HG02884 (cell line): Measurements from ENCODE around the gene NDUFS1.
"Not testable (repeated sequence)": the region's sequence is repeated elsewhere in the genome, so short reads cannot be mapped to it uniquely, and the experiment has no call there.

ENCODE experiments used
- ATAC-seq: cut with Tn5 transposase; IDR thresholded peaks from one replicate; pipeline ENCODE4 v1.9.1; 2021; ENCODE audit warnings: mild to moderate bottlenecking, moderate library complexity; ENCODE audit not compliant: unreplicated experiment

NDUFS1 gene

DNA sequence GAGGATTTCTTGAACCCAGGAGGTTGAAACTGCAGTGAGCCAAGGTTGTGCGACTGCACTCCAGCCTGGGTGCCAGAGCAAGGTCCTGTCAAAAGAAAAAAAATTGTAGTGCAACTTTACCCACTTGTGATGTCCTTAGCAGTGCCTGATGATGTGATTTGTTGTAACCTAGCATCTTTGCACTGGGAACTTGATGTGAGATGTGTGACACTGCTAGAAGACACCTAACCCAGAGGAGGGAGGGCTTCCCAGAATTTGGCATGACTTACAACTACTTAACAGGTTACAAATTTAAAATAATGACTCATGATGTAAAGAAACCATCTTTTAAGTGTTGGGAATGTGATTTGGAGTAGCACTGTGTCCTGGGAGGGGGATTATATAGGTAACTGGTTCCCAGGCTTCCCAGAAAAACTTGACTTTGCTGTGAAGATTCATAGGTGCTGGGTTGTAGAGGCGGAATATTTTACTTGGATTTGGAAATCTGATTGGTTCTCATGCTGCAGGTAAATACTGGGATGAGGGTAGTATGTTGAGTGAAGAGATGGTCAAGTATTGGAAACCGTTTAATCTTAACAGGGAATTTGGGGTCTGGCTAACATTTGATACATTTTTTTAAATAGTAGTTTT lies 4.1 kb upstream of the NDUFS1 start:
- no peak for ATAC-seq

DNA sequence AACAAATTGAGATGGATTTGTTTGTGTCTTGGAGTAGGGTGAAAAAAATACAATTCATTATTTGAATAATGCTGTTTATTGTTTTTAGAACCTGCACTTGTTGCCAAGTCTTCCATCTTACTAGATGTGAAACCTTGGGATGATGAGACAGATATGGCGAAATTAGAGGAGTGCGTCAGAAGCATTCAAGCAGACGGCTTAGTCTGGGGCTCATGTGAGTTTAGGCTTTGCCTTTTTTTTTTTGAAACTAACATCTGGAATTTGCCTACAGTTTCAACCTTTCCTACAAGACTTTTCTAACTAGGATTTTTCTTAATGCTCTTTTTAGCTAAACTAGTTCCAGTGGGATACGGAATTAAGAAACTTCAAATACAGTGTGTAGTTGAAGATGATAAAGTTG lies 3.2 kb upstream of the NDUFS1 start:
- not testable (repeated sequence) for ATAC-seq

DNA sequence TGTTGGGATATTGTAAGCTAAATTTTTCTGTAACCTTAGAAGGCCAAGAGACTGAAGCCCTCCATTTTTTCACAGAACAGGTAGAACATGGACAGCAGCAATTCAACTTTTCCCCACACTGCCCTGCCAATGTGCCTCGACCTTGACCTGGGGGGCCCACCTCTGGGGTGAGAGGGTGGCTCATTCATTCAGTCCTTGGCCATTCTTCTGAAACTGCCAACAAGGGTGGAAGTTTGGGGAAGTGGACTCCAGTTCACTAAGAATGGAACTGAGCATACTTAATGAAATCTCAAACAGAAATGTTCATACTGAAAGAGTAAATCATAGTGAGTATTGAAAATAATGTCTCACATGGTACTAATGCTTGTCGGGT lies 1.5 kb upstream of the NDUFS1 start:
- ATAC-seq, result no peak

DNA sequence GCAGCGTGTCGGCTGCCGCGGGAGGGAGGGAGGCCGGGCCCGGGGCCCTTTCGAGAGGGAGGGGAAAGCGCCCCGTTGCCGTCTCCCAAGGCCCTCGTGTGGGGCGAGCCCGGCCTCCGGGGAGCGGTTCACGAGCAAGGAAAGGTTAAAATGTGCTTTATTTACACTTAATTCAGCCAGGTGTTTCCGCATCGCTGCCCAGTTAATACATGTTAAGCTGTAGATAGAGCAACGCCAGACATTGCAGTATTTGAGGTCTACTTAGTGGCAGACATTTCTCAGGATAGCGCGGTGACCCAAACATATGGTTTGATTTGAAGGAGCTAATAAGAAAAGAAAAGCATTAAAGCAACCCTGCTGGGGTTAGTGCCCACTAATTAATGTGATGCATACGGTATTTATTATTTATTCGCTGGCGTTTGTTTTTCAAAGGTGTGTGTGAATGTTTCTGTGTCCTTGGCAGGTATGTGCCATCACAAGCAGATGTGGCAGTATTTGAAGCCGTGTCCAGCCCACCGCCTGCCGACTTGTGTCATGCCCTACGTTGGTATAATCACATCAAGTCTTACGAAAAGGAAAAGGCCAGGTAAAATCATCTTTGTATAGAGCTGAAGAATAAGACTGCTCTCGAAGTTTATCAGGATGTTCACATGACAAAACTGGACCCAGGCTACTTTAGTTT lies 1.0 kb upstream of the NDUFS1 start:
- peak; percentile 34 for ATAC-seq

DNA sequence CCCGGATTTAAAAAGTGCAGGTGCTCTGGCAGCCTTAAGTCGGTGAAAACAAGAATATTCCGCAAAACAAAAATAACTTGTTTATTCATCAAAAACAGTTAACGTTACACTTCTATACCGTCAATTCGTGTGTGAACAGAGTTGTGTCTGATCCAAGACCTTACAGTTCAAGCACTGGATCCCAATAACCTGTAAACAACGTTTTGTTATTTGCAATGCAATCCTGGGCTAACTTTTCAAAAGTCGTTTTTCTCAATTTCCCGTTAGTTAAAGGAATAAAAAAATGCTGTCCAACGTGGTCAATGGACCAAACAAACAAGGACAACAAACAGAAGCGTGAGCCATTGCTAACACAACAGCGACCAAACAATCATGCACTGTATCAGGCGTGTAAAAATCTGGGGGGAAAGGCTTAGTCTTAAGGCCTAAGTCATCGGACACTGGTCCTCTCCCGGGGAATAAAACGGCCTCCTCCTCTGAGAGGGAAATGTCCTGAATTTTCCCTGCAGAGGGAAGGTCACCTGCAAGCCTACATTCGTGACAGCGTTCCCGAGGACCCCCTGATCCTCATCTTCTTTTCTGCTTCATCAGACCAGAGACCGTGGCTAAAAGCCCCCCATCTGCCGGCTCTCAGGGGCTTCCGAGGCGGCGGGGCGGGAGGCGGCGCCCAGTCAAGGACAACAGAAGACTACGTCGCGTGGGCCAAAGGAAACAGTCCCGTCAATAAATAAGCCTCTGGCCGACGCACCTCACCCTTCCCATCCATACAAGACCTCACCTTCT lies 490 bp downstream of the NDUFS1 start:
- ATAC-seq, result peak; percentile 15

DNA sequence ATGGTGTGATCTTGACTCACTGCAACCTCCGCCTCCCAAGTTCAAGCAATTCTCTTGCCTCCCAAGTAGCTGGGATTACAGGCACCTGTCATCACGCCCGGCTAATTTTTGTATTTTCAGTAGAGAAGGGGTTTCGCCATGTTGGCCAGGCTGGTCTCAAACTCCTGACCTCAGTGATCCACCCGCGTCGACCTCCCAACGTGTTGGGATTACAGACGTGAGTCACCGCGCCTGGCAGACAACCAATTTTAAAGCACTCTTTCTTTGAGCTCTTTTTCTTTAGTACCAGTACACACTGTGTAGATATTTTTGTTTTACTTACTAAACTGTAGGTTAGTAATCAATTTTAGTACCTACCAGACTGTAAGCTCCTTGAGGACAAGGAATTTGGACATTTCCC lies 2.2 kb downstream of the NDUFS1 start:
- not testable (repeated sequence) for ATAC-seq

DNA sequence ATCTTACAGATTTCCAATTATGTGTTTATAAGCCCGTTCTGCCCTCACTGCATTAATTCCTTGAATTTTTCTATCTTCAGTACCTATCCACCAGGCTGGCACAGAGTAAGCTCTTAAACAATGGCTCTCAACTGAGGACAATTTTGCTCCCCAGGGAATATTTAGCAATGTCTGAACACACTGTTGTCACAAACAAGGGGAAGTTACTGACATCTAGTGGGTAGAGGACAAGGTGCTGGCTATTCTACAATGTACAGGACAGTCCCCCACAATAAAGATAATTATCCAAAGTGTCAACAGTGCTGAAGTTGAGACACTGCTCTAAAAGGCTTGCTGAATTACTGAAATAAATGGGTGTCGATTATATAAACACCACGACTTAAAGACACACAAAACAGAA lies 5.0 kb downstream of the NDUFS1 start:
- no peak for ATAC-seq

DNA sequence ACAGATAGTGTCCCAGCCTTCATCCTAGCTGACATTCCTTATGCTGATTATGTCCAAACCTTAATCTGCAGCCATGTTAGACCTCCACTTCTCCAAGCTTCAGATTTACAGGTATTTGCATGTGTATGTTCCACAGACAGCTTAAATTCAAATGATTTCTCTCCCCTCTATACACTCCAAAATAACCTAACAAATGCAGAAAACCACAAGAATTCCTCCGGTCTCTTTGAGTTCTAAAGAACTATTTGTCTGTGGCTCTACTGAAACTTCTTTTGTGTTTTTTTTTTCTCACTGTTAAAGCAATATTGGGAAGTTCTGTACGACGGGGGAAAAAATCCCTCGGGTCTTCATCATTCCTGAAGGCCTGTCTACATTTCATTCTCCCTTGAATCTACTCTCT lies 8.6 kb downstream of the NDUFS1 start:
- ATAC-seq, result no peak

DNA sequence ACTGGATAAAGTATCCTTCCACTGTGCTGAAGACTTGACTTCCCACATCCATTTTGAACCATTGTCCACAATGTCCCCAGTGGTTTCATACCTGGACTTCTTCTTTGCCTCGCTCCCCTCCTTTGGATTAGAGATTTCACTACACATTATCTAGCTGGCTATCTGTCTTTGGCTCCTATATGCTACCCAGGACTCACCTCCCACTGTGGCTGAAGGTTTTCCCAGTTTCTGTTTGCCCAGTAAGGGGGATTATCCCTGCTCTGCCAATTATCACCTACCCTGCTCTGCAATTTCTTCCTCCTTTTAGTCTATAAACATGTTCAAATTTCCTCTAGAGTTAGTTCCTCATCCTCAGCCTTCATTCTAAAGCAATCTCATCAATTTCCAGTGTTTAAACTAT lies 9.1 kb downstream of the NDUFS1 start:
- no peak for ATAC-seq

DNA sequence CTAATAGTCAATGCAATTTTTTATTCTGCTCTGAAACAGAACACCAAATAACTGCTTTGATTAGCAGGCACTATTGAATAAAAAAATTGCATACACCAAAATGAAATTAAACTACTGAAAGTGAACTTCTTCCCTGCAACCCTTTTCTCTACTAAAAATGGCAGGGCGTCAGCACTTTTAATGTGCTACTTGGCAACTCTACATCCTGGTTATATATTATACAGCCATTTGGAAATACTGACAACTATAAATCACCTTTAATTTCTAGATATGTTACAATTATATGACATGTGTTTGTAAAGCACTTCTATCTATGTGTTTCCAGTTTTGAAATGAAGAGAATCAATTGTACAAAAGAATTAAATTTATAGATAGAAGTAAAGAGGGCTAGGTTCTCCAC lies 9.9 kb downstream of the NDUFS1 start:
- ATAC-seq, result no peak

DNA sequence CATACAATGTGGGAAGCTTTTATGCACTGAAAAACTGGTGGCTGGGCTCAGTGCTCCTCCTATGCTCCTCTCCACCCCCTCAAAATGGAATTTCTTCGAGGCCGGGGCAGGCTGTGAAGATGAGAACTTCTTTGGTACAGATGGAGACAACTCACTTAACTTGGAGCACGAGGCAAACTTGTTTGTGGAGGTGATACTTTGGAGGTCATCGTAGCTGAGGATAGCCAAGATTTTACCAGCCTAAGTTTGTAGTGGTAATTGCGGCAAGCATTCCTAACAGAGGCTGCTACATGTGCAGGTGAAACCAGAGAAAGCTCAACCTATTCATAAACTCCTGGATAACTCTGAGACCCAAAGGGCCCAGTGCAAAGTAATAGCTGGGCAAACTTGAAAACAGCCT lies 13.6 kb downstream of the NDUFS1 start:
- no peak for ATAC-seq

DNA sequence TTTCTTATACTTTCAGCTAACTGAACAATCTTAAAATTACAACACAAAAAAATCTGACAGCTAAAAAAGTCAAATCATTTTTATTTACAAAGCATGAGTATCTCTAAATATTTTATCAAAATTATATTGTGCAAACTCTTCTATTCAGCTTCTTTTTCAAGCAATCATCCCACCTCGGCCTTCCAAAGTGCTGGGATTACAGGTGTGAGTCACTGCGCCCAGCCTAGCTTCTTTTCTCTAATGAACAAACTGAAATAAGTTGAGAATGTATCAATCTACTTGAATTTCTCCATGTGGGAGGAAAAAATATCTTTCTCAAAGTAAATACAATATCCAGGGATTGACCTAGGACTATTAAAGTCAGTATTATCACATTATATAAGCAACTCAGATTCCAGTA lies 14.9 kb downstream of the NDUFS1 start:
- no peak for ATAC-seq

DNA sequence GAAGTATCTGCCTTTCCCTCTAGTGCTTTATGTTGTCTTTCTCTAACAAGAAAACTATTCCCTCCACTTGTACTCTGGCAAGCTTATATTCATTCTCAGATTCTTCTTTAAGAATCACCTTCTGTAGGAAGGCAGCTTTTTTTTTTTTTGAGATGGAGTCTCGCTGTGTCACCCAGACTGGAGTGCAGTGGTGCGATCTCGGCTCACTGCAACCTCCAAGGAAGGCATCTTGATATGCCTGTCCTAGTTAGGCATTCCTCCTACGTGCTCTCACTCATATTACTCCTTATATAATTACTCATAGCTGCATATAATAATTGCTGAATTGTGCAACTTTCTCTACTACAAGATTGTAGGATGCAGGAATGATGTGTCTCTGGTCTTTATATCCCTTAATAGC lies 15.8 kb downstream of the NDUFS1 start:
- no peak for ATAC-seq

DNA sequence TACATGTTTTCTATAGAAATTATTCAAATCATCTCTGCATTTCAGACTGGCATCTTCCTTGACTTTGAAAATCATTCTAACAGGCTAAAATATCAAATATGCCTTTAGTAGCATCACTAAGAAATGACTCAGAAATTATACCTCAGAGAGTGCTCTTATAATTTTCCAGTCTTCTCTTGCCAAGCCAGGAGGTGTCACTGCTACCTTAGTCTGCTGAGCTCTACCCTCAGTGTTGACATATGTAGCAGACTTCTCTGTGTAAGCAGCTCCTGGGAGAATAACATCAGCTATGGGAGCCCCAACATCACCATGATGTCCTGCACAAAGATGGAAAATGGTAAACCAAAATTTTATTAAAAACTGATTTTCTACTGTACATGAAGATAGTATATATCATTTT lies 31.6 kb downstream of the NDUFS1 start:
- ATAC-seq, result no peak

DNA sequence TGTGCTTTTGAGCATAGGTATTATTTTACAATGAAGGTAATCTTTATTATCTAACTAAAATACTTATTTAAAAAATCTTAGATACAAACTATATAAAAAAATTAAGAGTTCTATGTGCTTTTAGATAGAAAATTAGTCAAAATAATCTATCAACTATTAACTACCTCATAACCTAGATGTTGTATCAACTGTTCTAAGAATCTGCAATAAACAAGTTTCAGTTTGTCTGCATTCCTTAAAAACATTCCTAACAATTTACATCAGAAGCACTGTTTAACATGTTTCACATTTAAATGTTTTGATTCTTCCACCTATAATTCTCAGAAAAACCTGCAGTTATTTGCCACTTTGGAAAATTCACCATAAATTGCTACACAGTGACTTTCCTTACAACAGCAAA lies 33.3 kb downstream of the NDUFS1 start:
- no peak for ATAC-seq

DNA sequence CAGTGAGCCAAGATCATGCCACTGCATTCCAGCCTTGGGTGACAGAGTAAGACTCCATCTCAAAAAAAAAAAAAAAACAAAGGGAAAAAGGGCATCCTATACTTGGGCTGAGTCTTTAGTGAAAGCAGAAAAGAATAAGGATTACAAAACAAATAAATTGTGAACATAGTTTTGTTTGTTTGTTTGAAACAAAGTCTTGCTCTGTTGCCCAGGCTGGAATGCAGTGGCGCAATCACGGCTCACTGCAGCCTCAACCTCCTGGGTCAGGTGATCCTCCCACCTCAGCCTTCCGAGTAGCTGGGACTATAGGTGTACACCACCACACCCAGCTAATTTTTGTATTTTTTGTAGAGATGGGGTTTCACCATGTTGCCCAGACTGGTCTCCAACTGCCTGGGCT lies 36.7 kb downstream of the NDUFS1 start:
- not testable (repeated sequence) for ATAC-seq

DNA sequence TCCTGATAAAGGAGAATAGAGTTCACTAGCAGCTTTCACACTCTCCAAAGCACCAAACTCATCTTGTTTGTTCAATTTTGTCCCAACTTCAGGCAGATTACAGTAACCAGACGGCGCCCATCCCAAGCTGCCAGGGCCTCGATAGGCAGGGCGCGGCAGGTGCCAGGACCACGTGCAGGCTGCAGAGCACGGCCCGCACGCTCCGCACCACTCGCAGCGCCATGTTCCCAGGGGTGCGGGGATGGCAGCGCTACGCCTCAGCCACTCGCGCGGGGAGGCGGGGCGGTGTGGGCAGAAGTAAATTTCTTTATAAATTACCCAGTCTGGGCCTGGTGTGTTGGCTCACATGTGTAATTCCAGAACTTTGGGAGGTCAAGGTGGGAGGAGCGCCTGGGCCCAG lies 43.0 kb downstream of the NDUFS1 start:
- ATAC-seq, result no peak

DNA sequence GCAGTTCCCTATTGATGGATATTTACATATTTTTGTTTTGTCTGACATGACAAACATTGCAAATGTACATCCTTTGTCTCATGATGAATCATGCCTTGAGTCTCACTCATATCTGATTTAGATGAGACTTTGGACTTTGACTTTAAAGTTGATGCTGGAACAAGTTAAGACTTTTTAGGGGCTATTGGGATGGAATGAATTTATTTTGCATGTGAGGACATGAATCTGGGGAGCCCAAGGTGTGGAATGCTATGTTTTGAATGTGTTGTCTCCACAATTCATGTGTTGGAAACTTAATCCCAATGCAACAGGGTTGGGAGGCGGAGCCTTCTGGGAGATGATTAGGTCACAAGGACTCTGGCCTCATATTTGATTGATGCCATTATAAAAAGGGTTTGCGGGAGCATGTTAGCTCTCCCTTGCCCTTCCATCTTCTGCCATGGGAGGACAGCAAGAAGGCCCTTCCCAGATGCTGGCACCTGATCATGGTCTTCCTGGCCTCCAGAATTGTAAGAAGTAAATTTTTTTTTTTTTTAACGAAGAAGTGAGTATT lies 44.1 kb downstream of the NDUFS1 start:
- ATAC-seq, result no peak

DNA sequence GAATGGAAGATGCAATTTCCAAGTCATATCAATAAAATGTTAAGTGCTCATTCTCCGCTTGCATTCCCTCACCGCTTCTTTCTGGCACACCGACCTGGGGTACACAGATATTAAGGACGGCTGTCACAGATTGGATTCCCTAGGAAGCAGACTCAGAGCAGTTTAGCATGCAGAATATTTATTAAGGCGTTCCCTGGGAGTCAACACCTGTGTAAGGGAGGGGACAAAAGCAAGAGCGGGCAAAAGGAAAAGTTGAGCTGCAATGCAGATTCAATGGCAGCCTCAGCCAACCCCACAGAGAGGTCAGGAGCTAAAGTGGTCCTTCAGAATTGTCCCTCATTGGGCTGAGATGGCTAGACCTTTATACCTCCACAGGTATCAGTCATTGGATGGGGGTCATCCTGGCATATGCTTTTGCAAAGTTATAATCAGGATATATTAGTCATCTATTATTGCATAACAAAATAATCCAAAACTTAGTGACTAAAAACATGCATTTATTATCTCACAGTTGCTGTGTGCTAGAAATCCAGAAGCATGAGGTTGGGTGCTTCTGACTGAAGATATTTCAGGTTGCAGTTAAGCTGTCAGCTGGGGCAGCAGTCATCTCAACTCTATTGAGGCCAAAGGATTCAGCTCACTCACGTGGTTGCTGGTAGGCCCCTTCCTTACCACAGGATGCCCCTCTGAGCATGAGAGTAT lies 46.2 kb downstream of the NDUFS1 start:
- no peak for ATAC-seq

DNA sequence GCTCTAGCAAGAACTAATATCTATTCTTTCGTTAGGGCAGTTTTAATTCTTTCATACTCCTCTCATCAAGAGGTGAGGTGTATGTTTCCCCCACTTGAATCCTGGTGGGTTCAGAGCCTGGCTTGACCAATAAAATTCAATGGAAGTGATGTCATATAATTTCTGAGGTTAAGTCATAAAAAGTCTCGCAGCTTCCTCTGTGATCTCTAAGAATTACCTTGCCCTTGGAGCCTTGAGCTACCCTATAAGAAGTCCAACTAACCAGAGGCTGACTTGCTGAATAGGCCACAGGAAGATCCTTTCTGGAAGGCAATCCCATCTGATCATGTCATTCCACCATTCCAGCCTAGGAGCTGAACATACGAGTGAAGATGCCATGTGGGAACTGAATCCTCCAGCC lies 47.1 kb downstream of the NDUFS1 start:
- no peak for ATAC-seq

DNA sequence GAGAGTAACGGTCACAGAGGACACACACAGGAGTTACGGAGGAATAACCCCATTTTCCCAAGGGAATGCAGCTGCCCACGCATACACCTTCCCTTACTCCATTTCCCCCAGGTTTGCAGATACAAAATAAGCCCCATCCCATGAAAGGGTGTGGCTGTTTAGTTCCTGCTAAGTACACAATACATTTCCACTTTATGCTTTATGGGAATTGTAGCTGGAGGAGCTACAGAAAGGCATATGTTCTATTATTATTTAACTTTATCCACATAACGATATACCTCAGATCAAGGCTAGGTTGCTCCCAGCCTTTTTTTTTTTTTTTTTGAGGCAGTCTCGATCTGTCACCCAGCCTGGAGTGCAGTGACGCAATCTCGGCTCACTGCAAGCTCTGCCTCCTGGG lies 50.5 kb downstream of the NDUFS1 start:
- no peak for ATAC-seq
